GM18502 (cell line): ENCODE results near the gene CLDN3.

ENCODE experiments used
- ATAC-seq: cut with Tn5 transposase; IDR thresholded peaks from one replicate; pipeline ENCODE4 v1.9.1; 2021; ENCODE audit warnings: mild to moderate bottlenecking; ENCODE audit not compliant: unreplicated experiment, poor library complexity

CLDN3 gene

DNA sequence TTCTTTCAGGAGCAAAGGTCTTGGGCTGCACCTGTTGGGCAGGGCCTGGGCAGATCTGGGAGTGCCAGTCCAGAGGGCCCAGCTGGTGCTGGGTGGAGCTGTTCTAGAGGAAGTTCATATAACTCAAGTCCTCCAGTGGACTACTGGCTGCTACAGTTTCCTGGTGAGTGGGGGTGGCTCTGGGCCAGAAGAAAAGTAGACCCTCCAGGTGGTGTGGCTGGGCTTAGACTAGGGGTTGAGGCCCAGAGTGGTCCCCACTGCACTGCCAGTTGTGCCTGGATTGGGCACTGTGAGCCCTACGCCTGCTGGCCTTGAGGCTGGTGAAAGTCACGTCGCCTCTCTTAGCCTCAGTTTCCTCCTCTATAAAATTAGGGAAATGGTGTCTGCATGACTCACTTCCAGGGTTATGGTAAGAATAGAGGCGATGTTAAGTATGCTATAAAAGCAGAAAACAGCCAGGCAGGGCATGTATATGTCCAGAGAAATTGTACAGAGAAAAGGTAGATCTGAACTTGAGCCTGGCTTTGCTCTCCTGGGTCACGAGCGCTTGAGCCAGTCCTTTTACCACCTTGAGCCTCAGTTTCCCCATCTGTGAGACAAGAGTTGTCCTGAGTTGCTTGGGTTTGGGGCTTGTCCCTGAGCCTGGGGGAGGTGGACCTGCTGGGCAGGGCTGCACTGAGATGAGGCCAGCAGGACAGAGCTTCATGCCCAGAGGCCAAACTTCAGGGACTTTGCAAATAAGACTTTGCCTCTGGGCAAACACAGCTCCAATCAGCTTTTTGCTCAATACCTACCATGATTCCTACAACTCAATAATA lies 3.8 kb upstream of the CLDN3 start:
- no peak for ATAC-seq

DNA sequence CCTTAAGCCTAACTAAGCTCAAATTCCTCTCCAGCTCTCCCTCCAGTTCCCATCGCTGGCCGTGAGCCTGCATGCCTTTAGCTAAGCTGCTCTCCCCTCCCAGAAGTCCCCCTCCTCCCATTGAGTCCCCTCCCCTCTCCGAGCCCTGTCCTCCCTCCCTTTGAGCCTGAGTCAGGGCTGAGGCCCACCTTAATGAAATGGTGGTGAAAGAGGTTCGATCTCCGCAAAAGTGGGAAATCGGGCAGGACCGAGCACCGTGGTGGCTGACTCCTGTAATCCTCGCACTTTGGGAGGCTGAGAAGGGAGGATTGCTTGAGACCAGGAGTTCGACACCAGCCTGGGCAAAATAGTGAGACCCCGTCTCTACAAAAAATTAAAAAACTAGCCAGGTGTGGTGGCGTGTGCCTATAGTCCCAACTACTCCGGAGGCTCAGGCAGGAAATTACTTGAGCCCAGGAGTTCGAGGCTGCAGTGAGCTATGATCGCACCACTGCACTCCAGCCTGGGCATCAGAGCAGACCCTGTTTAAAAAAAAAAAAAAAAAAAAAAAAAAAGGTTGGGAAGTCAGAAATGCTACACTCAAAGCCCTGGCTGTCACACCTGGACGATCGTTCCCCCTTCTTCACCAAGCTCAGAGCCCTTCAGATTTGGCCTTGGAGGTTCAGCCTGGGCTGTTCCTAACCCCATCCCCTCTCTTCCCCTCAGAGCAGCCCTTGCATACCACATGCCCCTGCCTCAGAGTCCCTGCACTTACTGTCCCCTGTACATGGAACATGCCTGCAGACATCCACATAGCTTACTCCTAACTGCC lies 995 bp upstream of the CLDN3 start:
- no peak for ATAC-seq

DNA sequence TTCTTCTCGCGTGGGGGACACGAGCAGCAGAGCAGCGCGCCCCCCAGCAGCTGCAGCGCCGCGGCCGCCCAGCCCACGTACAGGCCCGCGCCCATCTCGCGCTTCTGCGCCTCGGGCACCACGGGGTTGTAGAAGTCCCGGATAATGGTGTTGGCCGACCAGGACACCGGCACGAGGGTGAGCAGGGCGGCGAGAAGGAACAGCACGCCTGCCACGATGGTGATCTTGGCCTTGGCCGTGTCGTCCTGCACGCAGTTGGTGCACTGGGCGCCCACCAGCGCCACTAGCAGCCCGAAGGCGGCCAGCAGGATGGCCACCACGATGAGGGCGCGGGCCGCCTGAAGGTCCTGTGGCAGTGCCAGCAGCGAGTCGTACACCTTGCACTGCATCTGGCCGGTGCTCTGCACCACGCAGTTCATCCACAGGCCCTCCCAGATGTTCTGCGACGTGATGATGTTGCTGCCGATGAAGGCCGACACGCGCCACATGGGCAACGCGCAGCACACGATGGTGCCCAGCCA lies 529 bp downstream of the CLDN3 start:
- ATAC-seq, result no peak

DNA sequence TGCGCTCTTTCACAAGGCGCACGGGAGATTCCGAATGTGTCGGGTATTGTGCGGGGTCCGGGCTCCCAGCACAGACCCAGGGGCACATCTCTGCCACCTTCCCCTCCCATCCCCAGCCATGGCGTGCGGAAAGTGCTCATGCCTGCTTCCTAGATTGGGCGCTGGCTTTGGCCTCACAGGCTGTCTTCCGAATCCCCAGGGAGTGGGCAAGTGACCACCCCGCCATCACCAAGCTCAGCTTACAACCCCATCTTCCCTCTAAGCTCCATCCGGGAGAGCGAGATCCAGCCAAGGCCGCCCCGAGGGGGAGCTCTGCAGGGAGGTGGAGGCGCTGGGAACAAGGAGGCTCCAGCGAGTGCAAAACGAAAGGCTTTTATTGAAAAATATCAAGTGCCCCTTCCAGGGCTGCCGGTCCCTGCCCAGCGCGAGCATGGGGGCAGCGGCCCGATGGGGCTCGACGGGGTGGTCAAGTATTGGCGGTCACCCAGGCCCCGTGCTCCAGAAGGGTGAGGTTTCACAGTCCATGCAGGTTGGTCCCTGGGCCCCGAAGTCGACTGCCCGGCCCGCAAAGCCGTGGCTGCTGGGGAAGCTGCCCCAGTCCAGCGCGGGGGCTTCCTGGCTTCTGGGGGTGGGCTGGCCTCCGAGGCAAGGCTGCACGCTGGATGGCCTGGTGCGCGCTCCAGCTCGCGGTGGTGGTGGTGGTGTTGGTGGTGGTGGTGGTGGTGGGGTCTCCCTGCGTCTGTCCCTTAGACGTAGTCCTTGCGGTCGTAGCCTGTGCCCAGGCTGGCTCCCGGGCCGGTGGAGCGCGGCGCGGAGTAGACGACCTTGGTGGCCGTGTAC lies 1.2 kb downstream of the CLDN3 start:
- ATAC-seq, result no peak

DNA sequence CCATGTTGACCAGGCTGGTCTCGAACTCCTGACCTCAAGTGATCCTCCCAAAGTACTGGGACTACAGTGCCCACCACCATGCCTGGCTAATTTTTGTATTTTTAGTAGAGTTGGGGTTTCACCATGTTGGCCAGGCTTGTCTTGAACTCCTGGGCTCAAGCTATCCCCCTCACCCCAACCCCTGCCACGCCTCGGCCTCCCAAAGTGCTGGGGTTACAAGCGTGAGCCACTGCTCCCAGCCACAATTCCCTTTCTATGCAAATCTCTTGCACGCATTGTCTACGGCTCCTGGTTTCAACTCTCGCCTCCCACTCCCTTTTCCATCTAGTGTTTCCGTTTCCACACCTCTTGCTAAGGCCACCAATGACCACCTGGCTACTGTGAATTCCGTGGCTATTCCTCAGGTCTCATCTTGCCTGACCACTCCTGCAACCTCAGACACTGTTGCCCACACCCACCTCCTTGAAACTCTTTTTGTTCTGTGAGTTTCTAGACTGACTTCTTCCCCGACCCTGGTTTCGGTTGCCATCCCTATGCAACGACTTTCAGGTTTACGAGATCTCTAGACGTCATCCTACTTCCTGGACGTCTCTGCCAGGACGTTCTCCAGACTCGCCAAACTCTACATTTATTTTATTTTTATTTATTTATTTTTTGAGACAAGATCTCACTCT lies 3.4 kb downstream of the CLDN3 start:
- no peak for ATAC-seq

DNA sequence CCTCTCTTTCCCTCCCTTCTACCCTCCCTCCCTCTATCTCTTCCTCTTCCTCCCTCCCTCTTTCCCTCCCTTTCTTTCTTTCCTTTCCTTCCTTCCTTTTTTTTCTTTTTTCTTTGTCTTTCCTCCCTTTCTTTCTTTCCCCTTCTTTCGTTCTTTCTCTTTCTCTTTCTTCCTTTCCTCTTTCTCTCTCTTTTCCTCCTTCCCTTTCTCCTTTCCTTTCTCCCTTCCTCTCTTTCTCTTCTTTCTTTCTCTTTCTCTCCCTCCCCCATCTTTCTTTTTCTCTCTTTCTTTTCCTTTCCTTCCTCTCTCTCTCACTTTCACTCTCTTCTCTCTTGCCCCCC lies 7.4 kb downstream of the CLDN3 start:
- no peak for ATAC-seq

DNA sequence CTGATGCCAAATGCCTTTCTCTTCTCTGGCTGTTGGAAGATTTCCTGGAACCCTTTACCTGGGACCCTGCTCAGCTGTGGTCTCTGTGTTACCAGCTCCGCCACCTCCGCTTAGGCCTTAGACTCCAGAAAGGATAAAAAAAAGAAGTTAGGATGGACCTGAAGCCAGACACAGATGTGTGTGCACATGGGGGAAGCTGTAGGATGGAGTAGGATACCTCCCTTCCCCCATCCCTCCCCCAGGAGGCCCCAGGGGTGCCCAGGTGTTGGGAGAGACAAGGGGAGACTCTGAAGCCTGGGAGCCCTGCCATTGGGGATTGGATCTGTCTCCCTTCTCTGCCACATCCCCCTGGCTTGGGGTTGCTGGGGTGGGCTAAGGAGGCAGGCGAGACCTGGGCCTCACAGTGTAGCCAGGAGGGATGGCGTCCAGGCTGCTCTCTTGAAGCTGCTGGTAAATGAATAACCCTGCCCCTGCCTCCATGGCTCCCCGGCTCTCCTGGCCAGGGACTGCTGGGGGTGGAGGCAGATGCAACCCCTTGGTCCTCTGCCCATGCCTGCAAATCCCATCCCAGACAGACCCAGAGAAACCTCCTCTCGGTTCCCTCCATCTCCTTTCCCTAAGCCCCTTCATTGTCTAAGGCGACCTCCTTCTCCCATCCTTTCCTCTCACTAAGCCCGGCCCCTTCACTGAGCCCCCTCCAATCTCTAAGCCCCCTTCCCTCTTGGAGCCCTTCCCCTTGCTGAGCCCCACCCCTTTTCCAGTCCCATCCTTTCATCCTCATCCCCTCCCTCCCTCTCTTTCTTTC lies 8.0 kb downstream of the CLDN3 start:
- ATAC-seq, result no peak

DNA sequence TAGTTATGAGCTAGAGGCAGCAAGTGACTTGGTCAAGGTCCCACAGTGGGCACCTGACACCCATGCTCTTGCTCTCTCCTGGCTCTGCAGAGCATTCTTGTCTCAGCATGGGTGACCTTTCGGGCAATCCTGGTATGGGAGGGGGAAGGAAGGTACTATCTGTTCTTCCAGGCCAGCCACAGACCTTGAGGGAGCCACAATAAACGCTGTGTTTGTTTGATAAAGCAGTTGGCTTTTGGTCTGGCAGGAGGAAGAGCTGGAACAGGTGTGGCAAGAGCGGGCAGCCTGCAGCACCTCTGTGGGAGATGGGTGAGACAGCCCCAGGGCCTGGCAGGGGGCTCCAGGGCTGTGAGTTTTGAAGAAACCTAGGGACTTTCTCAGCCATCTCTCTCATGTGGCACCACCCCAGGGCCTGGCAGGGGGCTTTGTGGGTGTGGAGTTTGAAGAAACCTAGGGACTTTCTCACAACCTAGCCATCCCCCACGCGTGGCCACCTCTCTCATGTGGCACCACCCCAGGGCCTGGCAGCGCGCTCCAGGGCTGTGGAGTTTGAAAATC lies 11.4 kb downstream of the CLDN3 start:
- no peak for ATAC-seq

DNA sequence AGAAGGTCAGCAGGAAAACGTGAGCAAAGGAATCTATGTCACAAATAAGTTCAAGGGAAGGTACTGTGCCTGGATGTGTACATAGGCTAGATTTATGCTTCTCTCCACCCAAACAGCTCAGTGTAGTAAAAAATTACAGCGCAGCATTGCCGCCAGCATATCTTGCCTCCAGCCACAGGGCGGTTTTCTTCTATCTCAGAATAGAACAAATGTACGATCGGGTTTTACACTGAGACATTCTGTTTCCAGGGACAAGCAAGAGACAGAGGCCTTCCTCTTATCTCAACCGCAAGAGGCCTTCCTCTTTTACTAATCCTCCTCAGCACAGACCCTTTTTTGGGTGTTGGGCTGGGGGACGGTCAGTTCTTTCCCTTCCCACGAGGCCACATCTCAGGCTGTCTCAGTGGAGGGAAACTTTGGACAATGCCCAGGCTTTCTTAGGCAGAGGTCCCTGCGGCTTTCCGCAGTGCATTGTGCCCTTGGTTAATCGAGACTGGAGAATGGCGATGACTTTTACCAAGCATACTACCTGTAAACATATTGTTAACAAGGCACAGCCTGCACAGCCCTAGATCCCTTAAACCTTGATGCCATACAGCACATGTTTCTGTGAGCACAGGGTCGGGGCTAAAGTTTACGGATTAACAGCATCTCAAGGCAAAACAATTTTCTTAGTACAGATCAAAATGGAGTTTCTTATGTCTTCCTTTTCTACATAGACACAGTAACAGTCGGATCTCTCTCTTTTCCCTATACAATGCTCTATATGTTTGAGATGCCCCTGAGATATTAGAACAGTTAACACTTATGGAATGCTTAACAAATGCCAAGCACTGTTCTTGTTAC lies 19.9 kb downstream of the CLDN3 start:
- ATAC-seq, result no peak

DNA sequence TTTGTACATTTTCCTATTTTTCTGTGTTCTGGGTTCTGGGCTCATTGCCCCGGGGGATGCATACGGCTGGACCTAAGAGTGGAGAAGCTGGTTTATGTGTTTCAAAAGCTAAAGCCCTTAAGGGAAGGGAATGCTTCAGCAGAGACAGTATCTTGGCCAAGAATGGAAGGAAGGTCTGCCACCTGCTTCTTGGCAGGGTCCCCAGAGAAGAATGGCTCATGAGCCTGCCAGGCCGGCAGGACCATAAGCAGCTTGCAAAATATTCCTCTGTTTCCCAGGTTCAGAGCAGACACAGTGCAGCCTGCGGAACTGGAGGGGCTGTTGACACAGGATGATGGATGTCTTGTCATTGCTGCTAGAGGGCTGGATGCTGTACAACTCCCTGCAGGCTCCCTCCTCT lies 23.7 kb downstream of the CLDN3 start:
- no peak for ATAC-seq

DNA sequence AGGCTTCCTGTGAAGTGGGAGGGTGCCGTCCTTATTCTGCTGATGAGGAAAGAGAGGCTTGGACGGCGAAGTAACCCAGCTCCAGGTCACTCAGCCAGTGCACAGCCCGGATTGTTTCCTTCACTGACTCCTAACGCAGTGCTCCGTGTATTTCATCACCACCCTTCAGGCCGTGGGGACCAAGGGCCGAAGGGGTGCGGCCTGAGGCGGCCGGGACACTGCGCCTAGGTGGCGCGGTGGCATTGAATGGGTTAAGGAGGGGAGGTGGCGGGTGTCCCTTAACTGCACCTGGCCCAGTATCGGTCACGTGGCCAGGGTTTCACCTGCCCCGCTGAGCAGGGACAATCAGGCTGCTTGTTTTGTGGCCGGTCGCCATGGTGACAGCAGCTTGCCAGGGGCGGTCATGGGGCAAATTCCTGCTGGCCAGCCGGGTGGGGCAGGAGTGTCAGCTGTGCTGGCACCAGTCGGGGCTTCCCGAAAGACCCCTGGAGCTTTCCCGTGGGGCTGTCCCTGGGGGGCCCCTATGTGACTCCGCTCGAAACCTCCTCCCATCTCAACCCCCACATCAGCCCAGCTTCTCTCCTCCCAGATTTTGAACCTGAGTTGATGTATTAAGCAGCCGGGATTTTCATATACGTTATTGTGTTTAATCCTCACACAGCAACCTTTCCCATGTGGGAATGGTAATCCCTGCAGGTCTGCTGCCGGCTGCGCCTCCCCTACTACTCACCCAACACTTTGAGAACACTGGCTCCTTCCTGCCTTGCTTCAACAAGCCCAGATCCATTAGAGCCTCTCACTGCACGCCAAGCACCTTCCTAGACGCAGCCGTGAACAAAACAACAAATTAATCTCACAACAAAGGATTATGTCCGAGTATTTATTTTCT lies 27.1 kb downstream of the CLDN3 start:
- ATAC-seq, result no peak

DNA sequence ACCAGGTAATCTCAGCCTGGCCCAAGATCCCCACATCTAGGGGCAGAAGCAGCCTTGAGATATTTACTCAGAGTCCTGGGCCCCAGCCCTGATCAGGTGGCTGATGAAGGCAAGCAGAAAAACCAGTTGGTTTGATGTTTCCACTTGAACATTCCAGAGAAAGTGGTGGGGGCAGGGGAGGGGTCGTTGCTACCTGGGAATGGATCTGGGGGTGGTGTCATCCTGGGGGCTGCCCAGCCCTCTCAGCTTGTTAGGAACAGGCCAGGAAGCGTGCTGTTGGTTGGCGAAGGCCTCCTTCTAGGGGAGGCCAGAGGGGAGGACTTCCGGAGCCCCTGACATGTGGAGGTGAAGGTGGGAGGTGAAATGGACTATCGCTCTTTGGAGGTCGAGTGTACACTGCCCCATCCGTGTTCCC lies 27.7 kb downstream of the CLDN3 start:
- ATAC-seq, result no peak

DNA sequence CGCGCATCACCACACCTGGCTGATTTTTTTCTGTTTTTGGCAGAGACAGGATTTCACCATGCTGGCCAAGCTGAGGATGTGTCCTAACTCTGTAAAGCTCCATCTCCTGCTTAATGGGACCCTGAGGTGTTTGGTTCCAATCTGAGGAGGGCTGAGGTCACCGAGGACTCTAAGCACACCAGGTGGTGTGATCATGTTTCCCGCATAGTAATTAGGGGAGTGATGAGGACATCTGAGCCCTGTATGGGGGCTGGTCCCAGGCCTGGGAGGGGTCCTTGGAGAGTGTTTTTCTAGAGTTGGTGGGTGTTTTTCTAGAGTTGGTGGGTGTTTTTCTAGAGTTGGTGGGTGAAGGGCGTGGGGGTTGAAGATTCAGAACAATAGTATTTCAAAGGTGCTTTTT lies 28.5 kb downstream of the CLDN3 start:
- no peak for ATAC-seq

DNA sequence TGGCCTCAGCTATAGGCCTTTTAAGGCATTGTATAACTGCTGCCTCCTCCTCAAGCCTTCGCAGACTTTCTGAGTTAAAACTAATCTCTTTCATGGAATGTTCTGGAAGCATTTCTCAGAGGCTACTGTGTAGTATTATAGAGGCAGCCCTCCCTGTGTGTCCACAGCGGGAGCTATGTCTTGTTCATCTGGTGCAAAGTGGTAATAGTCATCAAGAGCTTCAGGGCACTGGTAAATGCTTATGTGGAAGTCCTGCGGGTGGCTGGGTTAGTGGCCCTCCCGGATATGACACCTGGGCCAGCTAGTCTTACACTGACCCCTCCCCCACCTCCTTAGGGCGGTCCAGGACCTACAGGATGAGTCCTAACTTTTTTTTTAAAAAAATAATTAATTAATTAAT lies 29.3 kb downstream of the CLDN3 start:
- ATAC-seq, result no peak

DNA sequence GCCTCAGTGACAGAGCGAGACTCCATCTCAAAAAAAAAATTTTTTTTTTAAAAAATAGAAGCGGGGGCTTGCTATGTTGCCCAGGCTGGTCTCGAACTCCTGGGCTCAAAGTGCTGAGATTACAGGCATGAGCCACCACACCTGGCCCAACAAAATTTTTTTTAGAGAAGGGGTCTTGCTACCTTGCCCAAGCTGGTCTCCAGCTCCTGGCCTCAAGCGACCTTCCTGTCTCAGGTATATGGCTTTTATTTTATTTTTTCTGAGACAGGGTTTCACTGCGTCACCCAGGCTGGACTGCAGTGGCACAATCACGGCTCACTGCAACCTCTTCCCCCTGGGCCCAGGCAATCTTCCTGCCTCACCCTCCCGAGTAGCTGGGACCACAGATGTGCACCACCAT lies 29.9 kb downstream of the CLDN3 start:
- no peak for ATAC-seq

DNA sequence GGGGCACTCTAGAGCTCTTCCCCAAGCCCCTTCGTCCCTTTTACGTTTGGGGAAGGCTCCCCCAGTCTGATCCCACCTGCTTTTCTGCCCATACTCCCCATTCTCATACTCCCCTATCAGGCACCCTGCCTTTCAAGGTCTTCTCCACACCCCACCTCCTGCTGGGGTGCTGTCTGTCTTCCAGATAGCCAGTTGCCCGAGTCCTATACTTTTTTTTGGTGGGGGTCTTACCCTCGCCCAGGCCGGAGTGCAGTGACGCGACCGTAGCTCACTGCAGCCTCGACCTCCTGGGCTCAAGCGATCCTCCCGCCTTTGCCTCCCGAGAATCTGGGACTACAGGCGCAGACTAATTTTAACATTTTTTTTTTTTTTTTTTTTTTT lies 30.7 kb downstream of the CLDN3 start:
- peak; percentile 7 for ATAC-seq
